Ishikawa (cell line): ENCODE measurements around the gene TM2D3.

Experiments used
- CREB1 ChIP-seq: IDR thresholded peaks from 2 replicates; pipeline ENCODE4 v1.6.1; 2012; ENCODE audit warnings: low read depth
- NFIC ChIP-seq: IDR thresholded peaks from 2 replicates; pipeline ENCODE4 v1.6.1; 2012

GRCh38 chr15:101607108-101607507 is 45.1 kb downstream of the TM2D3 start:
- TF ChIP-seq NFIC (no peak), CREB1 (no peak)
